ENCODE measurements around the gene ARHGEF12.

Gene ARHGEF12

GRCh38 chr11:120295099-120295498 lies 41.1 kb upstream of the ARHGEF12 start:
- DNase-seq (ENCODE audit: low read depth), result no peak

GRCh38 chr11:120296554-120296953 lies 39.7 kb upstream of the ARHGEF12 start:
- no peak for TF ChIP-seq CTCF (IDR thresholded peaks at IDR 0.05; ENCODE audit: low read depth, low read length, missing control alignments)

More at GRCh38 chr11:120295099-120295498, 41.1 kb upstream of the ARHGEF12 start:
- no peak for TF ChIP-seq CTCF (IDR thresholded peaks at IDR 0.05; ENCODE audit: low read depth, low read length, missing control alignments)
- H3K4me3 ChIP-seq (ENCODE audit: low read depth, low read length), result no peak overlapping the region

GRCh38 chr11:120298461-120298860 lies 37.8 kb upstream of the ARHGEF12 start:
- no peak for DNase-seq (ENCODE audit: low read depth)
- no peak for TF ChIP-seq CTCF (IDR thresholded peaks at IDR 0.05; ENCODE audit: low read depth, low read length, missing control alignments)
- H3K4me3 ChIP-seq (ENCODE audit: low read depth, low read length), result no peak overlapping the region

More at GRCh38 chr11:120296554-120296953, 39.7 kb upstream of the ARHGEF12 start:
- no peak overlapping the region for H3K4me3 ChIP-seq (ENCODE audit: low read depth, low read length)
- DNase-seq (ENCODE audit: low read depth), result no peak

- H3K4me3 ChIP-seq (ENCODE audit: low read depth, low read length), result no peak overlapping the region
- no peak for DNase-seq (ENCODE audit: low read depth)
- TF ChIP-seq CTCF (IDR thresholded peaks at IDR 0.05; ENCODE audit: low read depth, low read length, missing control alignments), result no peak
Observed at GRCh38 chr11:120302001-120302805, 34.0 kb upstream of the ARHGEF12 start.

- peak; percentile 50 for DNase-seq (ENCODE audit: low read depth)
- peak; percentile 93 for TF ChIP-seq CTCF (IDR thresholded peaks at IDR 0.05; ENCODE audit: low read depth, low read length, missing control alignments)
- no peak overlapping the region for H3K4me3 ChIP-seq (ENCODE audit: low read depth, low read length)
Observed at GRCh38 chr11:120303004-120303637, 33.1 kb upstream of the ARHGEF12 start.

- TF ChIP-seq CTCF (IDR thresholded peaks at IDR 0.05; ENCODE audit: low read depth, low read length, missing control alignments), result no peak
- H3K4me3 ChIP-seq (ENCODE audit: low read depth, low read length), result no peak overlapping the region
- no peak for DNase-seq (ENCODE audit: low read depth)
Observed at GRCh38 chr11:120304526-120304925, 31.7 kb upstream of the ARHGEF12 start.
